ENCODE results near the gene TMEM169.
"Not testable (repeated sequence)": the region's sequence is repeated elsewhere in the genome, so short reads cannot be mapped to it uniquely, and the experiment has no call there.

The TMEM169 gene

DNA sequence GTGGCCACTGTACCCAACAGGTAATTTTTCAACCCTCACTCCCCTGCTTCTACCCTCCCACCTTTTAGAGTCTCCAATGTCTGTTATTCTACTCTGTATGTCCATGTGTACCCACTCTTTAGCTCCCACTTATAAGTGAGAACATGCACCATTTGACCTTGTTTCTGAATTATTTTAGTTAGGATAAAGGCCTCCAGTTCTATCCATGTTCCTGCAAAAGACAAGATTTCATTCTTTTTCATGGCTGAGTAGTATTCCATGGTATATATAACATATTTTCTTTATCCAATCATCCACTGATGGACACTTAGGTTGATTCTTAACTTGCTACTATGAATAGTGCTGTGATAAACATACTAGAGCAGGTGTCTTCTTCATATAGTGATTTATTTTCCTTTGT, 9.2 kb upstream of the TMEM169 start:
- no peak for DNase-seq

DNA sequence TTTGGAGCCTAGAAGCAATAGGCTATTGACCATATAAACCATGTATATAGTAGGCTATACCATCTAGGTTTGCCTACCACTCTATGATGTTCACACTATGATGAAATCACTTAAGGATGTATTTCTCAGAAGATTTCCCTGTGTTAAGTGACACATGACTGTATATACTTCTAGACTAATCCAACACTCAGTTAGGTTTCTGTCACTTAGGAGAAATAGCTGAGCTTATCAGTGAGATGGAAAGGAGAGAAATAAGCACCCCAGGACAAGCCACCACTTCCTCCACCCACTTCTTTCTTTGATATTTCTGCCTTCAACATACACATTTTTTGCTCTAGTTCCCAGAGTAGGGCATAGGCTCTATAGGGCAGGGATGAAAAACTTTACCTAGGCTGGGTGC, 7.9 kb upstream of the TMEM169 start:
- no peak for DNase-seq

DNA sequence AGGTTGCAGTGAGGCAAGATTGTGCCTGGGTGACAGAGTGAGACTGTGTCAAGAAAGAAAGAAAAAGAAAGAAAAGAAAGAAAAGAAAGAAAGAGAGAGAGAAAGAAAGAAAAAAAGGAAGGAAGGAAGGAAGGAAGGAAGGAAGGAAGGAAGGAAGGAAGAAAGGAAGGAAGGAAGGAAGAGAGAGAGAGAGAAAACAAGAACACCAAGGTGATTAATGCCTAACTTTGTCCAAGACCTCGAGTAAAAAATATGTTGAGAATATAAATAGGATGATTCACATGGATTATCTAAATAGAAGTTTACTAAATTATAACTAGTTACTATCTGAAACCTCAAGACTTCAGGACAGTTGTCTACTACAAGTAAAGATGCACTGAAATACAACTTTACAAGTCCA, 7.3 kb upstream of the TMEM169 start:
- DNase-seq, result no peak

DNA sequence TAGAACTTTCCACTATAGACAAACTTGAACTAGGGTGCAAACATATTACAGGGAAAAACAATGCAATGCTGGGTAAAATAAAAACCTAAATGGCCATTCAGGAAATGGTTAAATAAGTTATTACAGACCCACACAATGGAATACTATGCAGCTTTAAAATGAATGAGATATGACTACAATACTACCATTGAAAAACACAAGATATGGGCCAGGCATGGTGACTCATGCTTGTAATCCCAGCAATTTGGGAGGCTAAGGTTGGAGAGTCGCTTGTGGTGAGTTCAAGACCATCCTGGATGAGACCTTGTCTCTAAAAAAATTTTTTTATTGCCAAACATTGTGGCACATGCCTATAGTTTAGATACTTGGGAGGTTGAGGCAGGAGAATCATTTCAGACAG, 6.9 kb upstream of the TMEM169 start:
- DNase-seq, result no peak

DNA sequence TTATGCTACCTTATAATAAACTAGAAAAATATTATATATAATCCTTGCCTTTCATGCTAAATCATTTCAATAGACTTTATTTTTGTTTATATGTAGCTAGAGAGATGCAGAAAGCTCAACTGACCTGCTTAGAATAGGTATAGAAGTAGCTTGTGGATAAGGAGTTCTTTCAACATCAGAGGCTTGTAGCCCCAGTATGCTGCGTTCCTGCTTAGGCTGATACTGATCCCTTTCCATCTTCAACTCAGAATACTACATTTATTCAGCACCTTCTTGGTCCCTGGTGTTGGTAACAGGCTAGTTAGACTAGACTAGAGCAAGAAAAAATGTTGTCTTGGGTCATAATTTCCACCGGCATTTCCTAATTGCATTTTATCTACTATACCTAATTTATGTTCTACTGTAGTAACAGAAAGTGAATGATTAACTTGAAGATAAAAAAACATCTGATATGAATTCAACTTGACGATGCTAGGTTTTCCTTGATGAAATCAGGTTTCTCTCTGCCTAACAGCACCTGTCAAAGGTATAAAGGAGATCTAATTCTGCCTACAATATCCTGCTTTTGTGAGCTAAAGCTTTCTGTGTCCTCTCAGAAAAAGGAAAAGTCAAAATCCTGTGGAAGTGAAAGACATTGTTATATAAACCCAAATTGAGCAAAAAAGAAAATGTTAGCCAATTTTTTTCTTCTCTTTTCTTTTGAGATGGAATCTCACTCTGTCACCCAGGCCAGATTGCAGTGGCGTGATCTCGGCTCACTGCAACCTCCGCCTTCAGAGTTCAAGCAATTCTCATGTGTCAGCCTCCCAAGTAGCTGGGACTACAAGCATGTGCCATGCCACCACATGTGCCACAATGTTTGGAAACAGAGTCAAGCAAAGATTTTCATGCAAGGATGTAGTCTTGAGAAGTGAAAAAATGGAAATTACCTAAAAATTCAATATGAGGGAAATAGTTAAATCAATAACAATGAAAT, 5.9 kb upstream of the TMEM169 start:
- no peak for DNase-seq

DNA sequence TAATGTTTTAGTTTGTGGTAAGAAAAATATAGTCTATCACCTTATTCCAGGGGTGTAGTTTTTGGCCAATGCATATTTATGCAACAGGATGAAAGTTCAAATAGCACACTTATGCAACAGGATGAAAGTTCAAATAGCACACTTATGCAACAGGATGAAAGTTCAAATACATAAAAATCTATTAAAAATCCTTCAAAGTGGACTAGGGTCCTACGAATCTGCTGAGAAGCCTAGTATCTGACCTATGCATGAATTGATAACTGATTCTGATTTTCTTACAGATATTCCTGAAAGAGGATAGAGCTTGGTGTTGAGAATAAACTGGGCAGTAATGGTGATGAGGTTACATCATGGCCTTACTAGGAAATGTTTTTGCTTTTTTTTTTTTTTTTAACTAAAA, 2.9 kb upstream of the TMEM169 start:
- no peak for DNase-seq

DNA sequence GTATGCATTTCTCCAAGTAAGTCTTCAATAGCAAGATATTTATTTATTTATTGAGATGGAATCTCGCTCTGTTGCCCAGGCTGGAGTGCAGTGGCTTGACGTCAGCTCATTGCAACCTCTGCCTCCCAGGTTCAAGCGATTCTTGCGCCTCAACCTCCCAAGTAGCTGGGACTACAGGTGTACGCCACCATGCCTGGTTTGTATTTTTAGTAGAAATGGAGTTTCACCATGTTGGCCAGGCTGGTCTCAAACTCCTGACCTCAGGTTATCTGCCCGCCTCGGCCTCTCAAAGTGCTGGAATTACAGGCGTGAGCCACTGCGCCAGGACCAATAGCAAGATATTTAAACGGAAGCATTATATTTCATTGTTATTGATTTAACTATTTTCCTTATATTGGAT, 1.7 kb upstream of the TMEM169 start:
- DNase-seq, result not testable (repeated sequence)

DNA sequence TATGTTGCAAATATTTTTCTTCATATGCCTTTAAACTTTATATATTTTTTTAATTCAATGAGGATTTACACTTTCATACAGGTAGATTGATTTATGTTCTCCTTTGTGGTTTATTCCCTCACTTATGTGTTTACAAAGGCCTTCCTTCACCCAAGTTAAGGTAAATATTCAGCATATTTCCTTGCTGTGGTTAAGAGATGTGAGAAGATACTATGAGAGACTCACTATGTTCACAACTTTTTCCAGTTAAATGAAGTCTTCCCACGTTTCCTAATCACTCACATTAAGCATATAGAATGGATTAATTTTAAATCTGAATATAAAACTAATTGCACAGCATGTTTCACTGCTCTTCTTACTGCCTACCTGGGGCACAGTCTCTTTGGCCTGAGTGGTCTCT, 707 bp upstream of the TMEM169 start:
- no peak for DNase-seq

DNA sequence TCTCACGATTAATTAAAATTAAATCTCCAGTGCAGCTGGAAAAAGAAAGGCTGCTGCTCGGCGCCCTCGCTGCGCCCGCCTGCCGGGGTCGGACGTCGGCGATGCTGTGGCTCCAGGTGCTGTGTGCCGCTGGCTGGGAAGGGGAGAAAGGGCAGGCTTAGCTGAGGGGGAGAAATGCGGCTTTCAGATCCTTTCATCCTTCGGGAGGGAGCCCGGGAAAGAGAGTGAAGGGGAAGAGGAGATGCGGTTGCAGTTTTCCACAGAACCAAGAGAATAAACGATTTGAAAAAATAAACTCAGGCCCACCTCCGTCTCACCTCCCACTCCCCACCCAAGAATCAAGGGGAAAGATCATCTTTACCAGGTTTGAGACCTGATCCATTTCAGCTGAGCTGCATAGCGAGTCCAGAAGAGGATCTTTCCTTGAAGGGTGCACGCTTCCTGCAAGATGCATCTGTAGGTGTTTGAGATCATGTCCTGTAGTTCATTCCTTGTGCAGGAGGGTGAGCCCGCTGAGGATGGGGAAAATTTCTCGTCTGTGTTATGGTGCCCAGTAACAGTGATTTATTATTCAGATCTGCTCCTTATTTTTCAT, 495 bp downstream of the TMEM169 start:
- no peak for DNase-seq

DNA sequence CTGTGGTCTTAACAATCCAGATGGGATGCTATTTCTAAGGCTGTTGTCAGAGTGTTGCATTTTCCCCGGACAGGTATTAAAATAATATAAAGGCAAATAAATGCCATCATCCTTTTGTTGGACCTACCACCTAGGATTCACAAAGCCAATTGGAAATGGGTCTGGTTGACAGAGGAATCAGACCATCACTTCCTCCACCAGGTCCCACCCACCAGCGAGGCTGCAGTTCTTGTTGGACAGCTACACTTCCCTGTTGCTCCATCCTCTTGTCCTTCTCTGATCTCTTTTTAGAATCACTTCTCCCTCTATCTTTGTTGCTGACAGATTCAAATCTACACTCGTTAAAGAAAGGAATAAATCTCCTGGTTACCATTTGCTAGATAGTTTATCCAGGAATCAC, 1.1 kb downstream of the TMEM169 start:
- peak; percentile 45 for DNase-seq

DNA sequence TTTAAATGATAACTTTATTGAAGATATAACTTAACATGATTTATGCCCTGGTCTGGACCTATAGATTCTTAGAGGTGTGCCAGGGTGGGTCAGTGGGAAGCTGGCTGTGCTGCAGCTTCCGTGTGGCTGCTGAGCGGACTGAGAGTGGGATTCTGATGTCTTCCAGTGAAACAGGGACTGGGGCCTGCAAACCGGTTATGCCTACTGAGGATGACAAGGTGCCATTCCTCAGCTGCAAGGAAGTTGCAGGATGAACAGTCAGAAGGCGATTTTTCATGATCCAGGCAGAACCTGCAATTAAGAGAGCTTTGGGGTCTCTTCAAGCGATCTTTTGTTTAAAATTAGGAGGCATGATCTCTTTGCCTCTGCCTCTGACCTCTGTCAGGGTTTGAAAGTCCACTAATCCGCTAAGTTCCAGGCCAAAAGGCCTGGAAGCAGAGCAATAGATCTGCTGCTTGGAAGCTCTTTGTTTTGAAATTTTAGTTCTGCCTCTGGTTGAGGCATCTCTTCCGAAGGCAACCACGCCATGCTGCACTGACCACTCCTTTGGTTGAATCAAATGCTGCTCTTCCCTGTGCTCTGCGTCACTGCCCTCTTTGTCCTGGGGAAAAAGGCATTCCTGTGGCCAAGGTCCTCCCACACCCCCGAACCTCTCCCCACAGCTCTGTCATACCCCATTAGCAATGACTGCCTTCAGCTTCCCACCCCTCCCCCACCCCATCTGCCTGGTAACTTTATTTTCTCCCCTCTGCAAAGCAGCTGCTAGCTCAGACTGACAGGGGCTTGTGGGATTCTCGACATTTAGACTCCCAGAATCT, 2.0 kb downstream of the TMEM169 start:
- DNase-seq, result no peak

DNA sequence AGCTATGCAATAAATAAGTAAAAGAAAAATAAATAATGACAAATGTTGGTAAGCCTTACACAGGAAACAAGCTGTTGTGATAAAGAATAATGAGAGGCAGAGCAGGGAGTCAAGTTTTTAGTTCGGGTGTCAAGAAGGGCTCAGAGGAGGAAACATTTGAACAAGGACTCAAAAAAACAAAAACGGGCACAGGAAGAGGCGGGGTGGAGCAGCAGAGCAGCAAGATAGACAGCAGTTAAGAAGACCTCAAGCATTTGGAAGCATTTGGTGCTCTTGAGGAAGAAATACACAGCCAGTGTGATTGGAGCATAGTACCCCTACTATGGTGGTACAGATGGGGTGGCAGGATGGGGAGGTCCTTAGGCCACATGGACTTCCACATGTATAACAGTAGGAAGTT, 2.8 kb downstream of the TMEM169 start:
- no peak for DNase-seq

DNA sequence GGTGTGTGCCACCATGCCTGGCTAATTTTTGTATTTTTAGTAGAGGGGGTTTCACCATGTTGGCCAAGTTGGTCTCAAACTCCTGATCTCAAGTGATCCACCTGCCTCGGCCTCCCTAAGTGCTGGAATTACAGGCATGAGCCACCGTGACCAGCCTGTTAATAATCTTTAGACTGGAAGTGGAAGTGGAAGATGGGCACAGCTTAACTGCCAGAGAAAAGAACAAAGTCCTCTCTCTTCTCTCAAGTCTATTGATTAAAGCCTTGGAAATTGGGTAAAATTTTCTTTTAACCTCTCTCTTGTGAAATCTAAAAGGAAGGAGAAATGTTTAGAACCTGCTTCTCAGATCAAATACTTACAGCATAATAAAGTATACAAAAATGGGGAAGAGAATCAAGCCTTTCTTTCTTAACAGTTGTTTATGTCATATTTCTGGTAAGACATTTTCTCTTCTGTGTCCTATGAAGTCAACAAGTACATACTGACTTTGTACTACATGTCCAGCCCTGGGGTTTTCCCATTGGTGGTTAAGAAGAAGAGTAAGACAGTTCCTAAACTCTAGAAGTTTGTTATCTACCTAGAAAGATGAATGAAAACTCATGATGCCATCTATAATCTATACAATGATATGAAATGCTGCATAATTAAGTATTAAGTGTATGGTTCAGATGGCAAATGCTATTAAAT, 4.6 kb downstream of the TMEM169 start:
- no peak for DNase-seq

DNA sequence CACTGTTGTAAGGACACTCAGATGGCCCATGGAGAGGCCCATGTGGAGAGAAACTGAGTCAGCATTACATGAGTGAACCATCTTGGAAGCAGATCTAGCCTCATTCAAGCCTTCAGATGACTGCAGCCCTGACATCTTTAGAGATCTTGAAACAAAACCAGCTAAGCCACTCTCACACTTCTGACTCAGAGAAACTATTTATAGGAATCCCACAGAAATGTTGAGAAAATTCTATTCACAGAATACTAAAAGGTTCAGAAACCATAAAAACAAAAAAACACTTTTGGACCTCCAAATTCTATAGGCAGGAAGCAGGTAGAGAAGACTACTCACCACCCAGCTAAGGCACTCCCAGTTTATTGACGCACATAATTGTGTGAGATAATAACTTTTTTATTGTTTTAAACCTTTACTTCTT, 8.7 kb downstream of the TMEM169 start:
- no peak for DNase-seq

DNA sequence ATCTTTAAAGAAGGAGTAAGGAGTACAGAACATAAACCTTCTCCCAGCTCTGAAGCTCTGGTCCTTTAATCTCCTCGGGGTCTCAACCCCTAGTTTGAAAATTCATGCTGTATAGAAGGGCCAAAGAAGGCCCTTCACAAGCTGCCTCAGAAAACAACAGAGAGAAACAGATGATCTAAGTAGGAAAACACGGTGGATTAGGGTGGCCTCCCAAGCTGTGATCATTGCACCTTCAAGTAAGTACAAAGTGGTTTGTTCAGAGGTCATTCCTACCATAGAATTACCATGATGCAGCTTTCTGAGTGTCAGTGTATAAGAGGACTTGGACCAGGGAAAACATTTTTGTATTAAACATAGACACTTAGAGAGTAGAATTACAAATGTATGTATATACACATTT, 10.9 kb downstream of the TMEM169 start:
- DNase-seq, result no peak

DNA sequence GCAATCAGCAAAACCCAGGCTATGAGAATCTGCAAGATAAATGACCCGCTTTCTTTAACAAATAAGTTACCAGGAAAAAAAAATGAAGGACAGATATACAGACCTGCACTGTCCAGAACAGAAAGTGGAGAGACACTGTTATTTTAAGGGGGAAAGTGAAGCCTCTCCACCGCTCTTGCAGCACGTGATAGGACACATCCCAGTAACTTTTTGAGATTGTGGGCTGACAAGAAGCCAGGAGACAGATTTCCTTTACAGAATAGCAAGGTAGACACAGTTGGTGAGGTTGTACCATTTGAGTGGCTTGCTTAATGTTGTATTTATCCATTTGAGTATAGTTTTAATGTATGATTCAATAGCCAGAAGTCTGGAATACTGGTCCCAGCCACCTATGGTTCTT, 13.0 kb downstream of the TMEM169 start:
- no peak for DNase-seq

DNA sequence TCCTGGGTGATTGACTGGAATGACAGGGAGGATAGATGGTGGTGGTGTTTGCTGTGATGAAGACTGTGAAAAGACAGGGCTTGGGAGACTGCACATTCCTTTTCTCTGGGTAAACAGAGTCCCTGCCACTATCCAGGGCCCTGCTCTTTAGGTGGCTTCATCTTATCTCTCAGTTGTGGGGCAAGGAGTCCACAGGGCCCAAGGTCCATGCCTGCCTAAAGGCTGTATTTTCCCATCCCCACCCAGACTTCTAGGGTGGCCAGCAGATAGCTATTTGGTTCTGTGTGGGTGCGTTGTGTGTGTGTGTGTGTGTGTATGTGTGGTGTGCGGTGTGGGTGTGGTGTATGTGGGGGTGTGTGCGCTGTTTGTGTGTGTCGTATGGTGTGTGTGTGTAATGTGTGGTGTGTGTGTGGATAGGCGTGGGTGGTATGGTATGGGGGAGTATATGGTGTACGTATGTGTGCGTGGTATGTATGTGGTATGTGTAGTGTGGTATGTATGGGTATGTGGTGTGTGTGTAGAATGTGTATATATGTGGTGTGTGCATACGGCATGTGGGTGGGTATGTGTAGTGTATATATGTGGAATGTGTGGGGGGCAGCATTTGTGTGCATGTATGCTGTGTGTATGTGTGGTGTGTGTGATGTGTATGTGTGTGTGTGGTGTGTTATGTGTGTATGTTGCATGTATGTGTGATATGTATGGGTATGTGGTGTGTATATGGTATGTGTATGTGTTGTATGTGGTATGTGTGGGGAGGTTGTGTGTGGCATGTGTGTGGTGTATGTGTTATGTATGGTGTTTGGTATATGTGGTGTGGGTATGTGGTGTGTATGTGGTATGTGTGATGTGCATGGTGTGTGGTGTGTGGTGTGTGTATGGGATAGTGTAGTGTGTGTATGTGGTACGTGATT, 17.0 kb downstream of the TMEM169 start:
- DNase-seq, result no peak

DNA sequence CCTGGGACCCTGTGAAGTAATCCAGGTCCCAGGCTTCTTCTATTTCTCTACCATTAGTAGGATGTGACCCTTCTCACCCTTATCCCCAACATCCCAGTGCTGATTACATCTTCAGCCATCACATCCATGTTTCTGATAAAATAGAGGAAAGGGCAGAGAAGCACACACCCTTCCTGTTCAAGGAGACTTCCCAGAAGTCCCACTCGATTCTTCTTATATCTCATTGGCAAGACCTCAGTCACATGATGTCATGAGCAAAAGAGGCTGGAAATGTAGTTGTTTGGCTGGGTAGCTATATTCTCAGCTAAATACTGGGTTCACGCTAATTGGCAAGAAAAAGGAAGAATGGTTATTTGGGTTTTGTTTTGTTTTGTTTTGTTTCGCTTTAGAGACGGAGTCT, 19.4 kb downstream of the TMEM169 start:
- DNase-seq, result no peak

DNA sequence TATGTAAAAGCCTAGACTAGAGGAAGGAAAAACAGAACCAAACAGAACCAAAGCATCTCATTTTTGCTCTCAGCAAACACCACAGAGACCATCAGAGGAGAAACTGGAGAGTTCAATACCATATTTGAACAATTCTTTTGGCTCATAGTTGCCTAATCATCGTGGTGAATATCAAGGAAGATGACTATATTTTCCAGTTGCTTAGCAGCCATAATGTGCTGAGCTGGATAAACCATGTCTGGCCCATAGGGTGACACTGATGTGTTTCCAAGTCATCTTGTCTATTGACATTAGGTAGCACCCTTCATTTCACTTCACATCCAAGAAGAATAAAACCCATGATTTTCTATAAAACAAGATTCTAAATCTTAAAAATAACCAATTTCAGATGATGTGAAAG, 21.5 kb downstream of the TMEM169 start:
- DNase-seq, result no peak

DNA sequence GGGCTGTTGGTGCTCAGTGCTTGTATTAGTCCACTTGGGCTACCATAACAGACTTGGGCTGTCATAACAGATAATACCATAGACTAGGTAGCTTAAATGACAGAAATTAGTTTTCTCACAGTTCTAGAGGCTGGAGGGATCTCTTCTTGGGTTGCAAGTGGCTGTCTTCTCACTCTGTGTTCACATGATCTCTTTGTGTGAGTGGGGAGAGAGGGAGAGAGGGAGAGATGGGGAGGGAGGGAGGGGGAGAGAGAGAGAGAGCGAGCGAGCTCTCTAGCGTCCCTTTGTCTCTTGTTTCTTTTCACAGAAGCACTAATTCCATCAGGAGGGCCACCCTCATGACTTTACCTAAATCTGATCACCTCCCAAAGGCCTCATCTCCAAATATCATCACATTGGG, 23.0 kb downstream of the TMEM169 start:
- peak; percentile 30 for DNase-seq

DNA sequence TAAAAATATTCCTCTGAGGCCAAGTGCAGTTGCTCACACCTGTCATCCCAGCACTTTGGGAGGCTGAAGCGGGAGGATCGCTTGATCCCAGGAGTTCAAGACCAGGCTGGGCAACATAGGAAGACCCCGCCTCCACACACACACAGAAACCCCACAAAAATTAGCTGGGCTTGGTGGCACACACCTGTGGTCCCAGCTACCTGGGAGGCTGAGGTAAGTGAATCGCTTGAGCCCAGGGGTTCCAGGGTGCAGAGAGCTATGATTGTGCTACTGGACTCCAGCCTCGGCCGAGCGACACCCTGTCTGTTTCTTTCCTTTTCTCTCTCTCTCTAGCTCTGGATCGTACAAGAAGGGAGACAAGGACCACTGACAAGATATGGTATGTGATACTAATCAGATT, 25.6 kb downstream of the TMEM169 start:
- DNase-seq, result no peak

DNA sequence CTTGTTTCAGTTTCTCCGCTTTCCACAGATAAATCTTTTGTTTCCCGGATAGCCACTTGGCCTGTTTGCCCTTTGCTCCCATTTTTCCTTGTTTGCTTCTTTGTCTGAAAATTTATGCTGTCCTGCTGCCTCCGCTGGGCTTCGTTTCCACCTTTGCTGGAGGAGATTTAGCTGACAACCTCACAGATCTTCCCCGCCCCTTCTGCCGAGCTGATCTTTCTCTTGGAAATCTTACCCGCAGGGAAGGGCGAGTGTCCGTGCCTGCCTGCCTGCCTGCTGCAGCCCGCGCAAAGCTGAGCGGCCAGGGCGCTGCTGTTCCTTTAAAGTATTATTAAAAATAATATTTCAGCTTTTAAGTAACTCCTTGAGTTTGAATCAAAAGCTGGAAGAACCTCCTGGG, 26.0 kb downstream of the TMEM169 start:
- no peak for DNase-seq
